WTC11 (cell line): ENCODE results near the gene PIGK. TPM values are rescaled to one million over a fixed set of nuclear protein-coding genes. Genes with fewer than 3 reads are reported as not detected.

Experiments used
- ATAC-seq: fragments of 200-7000 bp; cut with Tn5 transposase; 2 replicates; pipeline ENCODE4 v1.10.0; 2021; ENCODE audit warnings: mild to moderate bottlenecking, moderate library complexity
- CTCF ChIA-PET: fragments of 300-600 bp; sonication (Branson Sonifier 250); formaldehyde crosslinking; loops from one replicate; lab custom pipeline; 2021; ENCODE audit warnings: antibody characterized with exemption; lab: Charles Lee
- POLR2A ChIA-PET: fragments of 350-600 bp; sonication (Branson Sonifier 250); formaldehyde crosslinking; loops from one replicate; lab custom pipeline; 2021; ENCODE audit warnings: antibody characterized with exemption; lab: Charles Lee
- DNase-seq: peaks from one replicate; pipeline ENCODE4 v3.0.0; 2021; ENCODE audit warnings: low spot score
- H3K27ac Mint-ChIP-seq: 2 replicates; pipeline ENCODE4 v1.8.0; 2021; ENCODE audit warnings: mixed read lengths
- H3K27me3 Mint-ChIP-seq: 2 replicates; pipeline ENCODE4 v1.8.0; 2021; ENCODE audit warnings: low read depth, mild to moderate bottlenecking, moderate library complexity, mixed read lengths
- H3K36me3 Mint-ChIP-seq: 2 replicates; pipeline ENCODE4 v1.8.0; 2021; ENCODE audit warnings: mixed read lengths
- H3K4me1 Mint-ChIP-seq: 2 replicates; pipeline ENCODE4 v1.8.0; 2022; ENCODE audit warnings: mixed read lengths
- H3K4me3 Mint-ChIP-seq: 2 replicates; pipeline ENCODE4 v1.8.0; 2021; ENCODE audit warnings: mild to moderate bottlenecking, moderate library complexity, mixed read lengths
- H3K9me3 Mint-ChIP-seq: 2 replicates; pipeline ENCODE4 v1.8.0; 2021; ENCODE audit warnings: mixed read lengths
- ATF1 ChIP-seq: sonication (generic); formaldehyde crosslinking; IDR thresholded peaks from 2 replicates; pipeline ENCODE4 v1.8.1; 2023; ENCODE audit warnings: mild to moderate bottlenecking, moderate library complexity, missing genetic modification reagents
- ATF2 ChIP-seq: sonication (generic); formaldehyde crosslinking; IDR thresholded peaks from 2 replicates; pipeline ENCODE4 v1.8.1; 2022; ENCODE audit warnings: low read depth, missing genetic modification reagents, borderline replicate concordance
- CBFB ChIP-seq: sonication (generic); formaldehyde crosslinking; IDR thresholded peaks from 2 replicates; pipeline ENCODE4 v1.8.1; 2022; ENCODE audit warnings: mild to moderate bottlenecking, low read depth, missing genetic modification reagents
- CREB1 ChIP-seq: sonication (generic); formaldehyde crosslinking; IDR thresholded peaks from 2 replicates; pipeline ENCODE4 v1.8.0; 2023; ENCODE audit warnings: mild to moderate bottlenecking, missing genetic modification reagents
- E2F1 ChIP-seq: sonication (generic); formaldehyde crosslinking; IDR thresholded peaks from 2 replicates; pipeline ENCODE4 v1.8.0; 2022; ENCODE audit warnings: mild to moderate bottlenecking, missing genetic modification reagents
- EMX1 ChIP-seq: fragments of 250-450 bp; sonication (Bioruptor Pico); IDR thresholded peaks from 2 replicates; pipeline ENCODE4 v1.8.0; 2021; ENCODE audit warnings: mild to moderate bottlenecking
- ESRRA ChIP-seq: sonication (generic); formaldehyde crosslinking; IDR thresholded peaks from 2 replicates; pipeline ENCODE4 v1.8.1; 2022; ENCODE audit warnings: mild to moderate bottlenecking, missing genetic modification reagents, borderline replicate concordance
- ETV6 ChIP-seq: sonication (generic); formaldehyde crosslinking; IDR thresholded peaks from 2 replicates; pipeline ENCODE4 v1.8.1; 2022; ENCODE audit warnings: mild to moderate bottlenecking, missing genetic modification reagents
- FOXK1 ChIP-seq: sonication (generic); formaldehyde crosslinking; IDR thresholded peaks from 2 replicates; pipeline ENCODE4 v1.8.0; 2022; ENCODE audit warnings: mild to moderate bottlenecking, moderate library complexity, missing genetic modification reagents
- GTF2I ChIP-seq: fragments of 250-450 bp; sonication (Bioruptor Pico); conservative IDR thresholded peaks from 2 replicates; pipeline ENCODE4 v1.4.0; 2021; ENCODE audit warnings: mild to moderate bottlenecking
- HMGA2 ChIP-seq: fragments of 250-450 bp; sonication (Bioruptor Pico); IDR thresholded peaks from 2 replicates; pipeline ENCODE4 v1.4.0; 2021; ENCODE audit warnings: mild to moderate bottlenecking, moderate library complexity
- JAZF1 ChIP-seq: fragments of 250-450 bp; sonication (Bioruptor Pico); IDR thresholded peaks from 2 replicates; pipeline ENCODE4 v1.9.0; 2021; ENCODE audit warnings: moderate library complexity, mild to moderate bottlenecking, inconsistent platforms
- MLX ChIP-seq: sonication (generic); formaldehyde crosslinking; IDR thresholded peaks from 2 replicates; pipeline ENCODE4 v1.8.1; 2023; ENCODE audit warnings: mild to moderate bottlenecking, missing genetic modification reagents, moderate library complexity
- MXD4 ChIP-seq: fragments of 250-450 bp; sonication (Bioruptor Pico); IDR thresholded peaks from 2 replicates; pipeline ENCODE4 v1.8.0; 2021; ENCODE audit warnings: mild to moderate bottlenecking, moderate library complexity, borderline replicate concordance
- NFYB ChIP-seq: sonication (generic); formaldehyde crosslinking; conservative IDR thresholded peaks from 2 replicates; pipeline ENCODE4 v1.8.0; 2022; ENCODE audit warnings: low read depth, missing genetic modification reagents
- NR1H2 ChIP-seq: sonication (generic); formaldehyde crosslinking; IDR thresholded peaks from 2 replicates; pipeline ENCODE4 v1.9.0; 2021; ENCODE audit warnings: mild to moderate bottlenecking, moderate library complexity, missing genetic modification reagents
- NR3C1 ChIP-seq: sonication (generic); formaldehyde crosslinking; conservative IDR thresholded peaks from 2 replicates; pipeline ENCODE4 v1.8.1; 2023; ENCODE audit warnings: low read depth, mild to moderate bottlenecking, missing genetic modification reagents
- PRRX2 ChIP-seq: fragments of 250-450 bp; sonication (Bioruptor Pico); IDR thresholded peaks from 2 replicates; pipeline ENCODE4 v1.8.0; 2021; ENCODE audit warnings: mild to moderate bottlenecking
- SMAD4 ChIP-seq: sonication (generic); formaldehyde crosslinking; IDR thresholded peaks from 2 replicates; pipeline ENCODE4 v1.8.0; 2022; ENCODE audit warnings: mild to moderate bottlenecking, missing genetic modification reagents
- SP1 ChIP-seq: sonication (generic); formaldehyde crosslinking; conservative IDR thresholded peaks from 2 replicates; pipeline ENCODE4 v1.8.1; 2022; ENCODE audit warnings: missing genetic modification reagents
- TEAD1 ChIP-seq: sonication (generic); formaldehyde crosslinking; IDR thresholded peaks from 2 replicates; pipeline ENCODE4 v1.8.0; 2022; ENCODE audit warnings: mild to moderate bottlenecking, missing genetic modification reagents
- ZBTB21 ChIP-seq: sonication (generic); formaldehyde crosslinking; IDR thresholded peaks from 2 replicates; pipeline ENCODE4 v1.8.1; 2023; ENCODE audit warnings: mild to moderate bottlenecking, missing genetic modification reagents, borderline replicate concordance
- ZMAT4 ChIP-seq: fragments of 250-450 bp; sonication (Bioruptor Pico); IDR thresholded peaks from 2 replicates; pipeline ENCODE4 v1.9.0; 2021; ENCODE audit warnings: mild to moderate bottlenecking
- ZNF121 ChIP-seq: sonication (generic); formaldehyde crosslinking; IDR thresholded peaks from 2 replicates; pipeline ENCODE4 v1.8.0; 2023; ENCODE audit warnings: missing genetic modification reagents
- ZNF138 ChIP-seq: sonication (generic); formaldehyde crosslinking; conservative IDR thresholded peaks from 2 replicates; pipeline ENCODE4 v1.8.1; 2022; ENCODE audit warnings: mild to moderate bottlenecking, moderate library complexity, missing genetic modification reagents
- ZNF219 ChIP-seq: sonication (generic); formaldehyde crosslinking; IDR thresholded peaks from 2 replicates; pipeline ENCODE4 v1.8.0; 2023; ENCODE audit warnings: missing genetic modification reagents, mild to moderate bottlenecking, borderline replicate concordance
- ZNF263 ChIP-seq: sonication (generic); formaldehyde crosslinking; IDR thresholded peaks from 2 replicates; pipeline ENCODE4 v1.8.1; 2022; ENCODE audit warnings: low read depth, mild to moderate bottlenecking, moderate library complexity, missing genetic modification reagents
- ZNF396 ChIP-seq: fragments of 250-450 bp; sonication (Bioruptor Pico); IDR thresholded peaks from 2 replicates; pipeline ENCODE4 v1.8.0; 2021; ENCODE audit warnings: mild to moderate bottlenecking, moderate library complexity, borderline replicate concordance
- ZNF416 ChIP-seq: fragments of 250-450 bp; sonication (Bioruptor Pico); IDR thresholded peaks from 2 replicates; pipeline ENCODE4 v1.9.0; 2021; ENCODE audit warnings: mild to moderate bottlenecking, inconsistent platforms
- ZNF423 ChIP-seq: fragments of 250-450 bp; sonication (Bioruptor Pico); IDR thresholded peaks from 2 replicates; pipeline ENCODE4 v2.1.2; 2022; ENCODE audit warnings: mild to moderate bottlenecking, moderate library complexity
- ZNF512 ChIP-seq: sonication (generic); formaldehyde crosslinking; IDR thresholded peaks from 2 replicates; pipeline ENCODE4 v1.8.1; 2022; ENCODE audit warnings: missing genetic modification reagents, borderline replicate concordance
- total RNA-seq: library from RNA; stranded (reverse); gene quantifications from 3 replicates; pipeline ENCODE4 v1.2.3, GENCODE V29; 2021

PIGK gene
- total RNA-seq, 1 experiment from 2014 or later = 20.5 TPM

GRCh38 chr1:77085109-77085508 is 134.1 kb downstream of the PIGK start (continued):
- TF ChIP-seq FOXK1 = no peak
- TF ChIP-seq ATF2 (CRISPR knock-in tag) = no peak
- no peak for TF ChIP-seq ETV6 (CRISPR knock-in tag)

- H3K4me1 Mint-ChIP-seq = peaks cover 49% of the 10 kb centered on the region
- ATAC-seq (no peak; the same call in 1 of the 2 replicates), DNase-seq (no peak)
- POLR2A ChIA-PET = no interaction called here
- TF ChIP-seq SP1 (CRISPR knock-in tag) (no peak), CREB1 (CRISPR knock-in tag) (no peak), ZNF263 (CRISPR knock-in tag) (no peak), JAZF1 (no peak), ZNF138 (CRISPR knock-in tag) (no peak), HMGA2 (CRISPR knock-in tag) (no peak), SMAD4 (no peak), ESRRA (CRISPR knock-in tag) (no peak), E2F1 (CRISPR knock-in tag) (no peak), GTF2I (no peak), ZNF396 (no peak), PRRX2 (CRISPR knock-in tag) (no peak), ATF1 (CRISPR knock-in tag) (no peak), CBFB (CRISPR knock-in tag) (no peak), ZNF219 (CRISPR knock-in tag) (no peak), ZNF416 (no peak), ZMAT4 (CRISPR knock-in tag) (no peak), ZBTB21 (no peak)
- H3K36me3 Mint-ChIP-seq = 0 out of 2 replicates have a peak, but pooled peaks cover 4% of the 10 kb centered on the region
- no peak overlapping the region for H3K4me3 Mint-ChIP-seq
- CTCF ChIA-PET = interaction anchor here (1.0 kb wide), 1 partner anchor 11 kb away, joined by 4 read pairs; no protein-coding TSS in a partner anchor
- H3K27me3 Mint-ChIP-seq = no peaks in the 10 kb centered on the region
- H3K9me3 Mint-ChIP-seq = peaks cover 5% of the 10 kb centered on the region
- H3K27ac Mint-ChIP-seq = no peak overlapping the region
These were observed 134.8 kb downstream of the PIGK start for GRCh38 chr1:77084457-77084856.

- no peak for TF ChIP-seq NR1H2 (CRISPR knock-in tag)
- no peak for TF ChIP-seq MXD4 (CRISPR knock-in tag)
- TF ChIP-seq ZNF423 = no peak
- TF ChIP-seq ATF2 (CRISPR knock-in tag) = no peak
- TF ChIP-seq HMGA2 (CRISPR knock-in tag) = no peak
- no peak for TF ChIP-seq ZNF396
- TF ChIP-seq NFYB (CRISPR knock-in tag) = no peak
- TF ChIP-seq ZNF512 = no peak
- TF ChIP-seq ESRRA (CRISPR knock-in tag) = no peak
- no peak for TF ChIP-seq NR3C1 (CRISPR knock-in tag)
- no peak for TF ChIP-seq ZNF121 (CRISPR knock-in tag)
- no peak for TF ChIP-seq ZNF263 (CRISPR knock-in tag)
- TF ChIP-seq GTF2I = no peak
- TF ChIP-seq TEAD1 = no peak
- TF ChIP-seq MLX (CRISPR knock-in tag) = no peak
- TF ChIP-seq EMX1 (CRISPR knock-in tag) = no peak
- POLR2A ChIA-PET = no interaction called here
- CTCF ChIA-PET = interaction anchor here (1.3 kb wide), 1 partner anchor 14 kb away, joined by 7 read pairs; no protein-coding TSS in a partner anchor
These were observed 137.4 kb downstream of the PIGK start for GRCh38 chr1:77081834-77082233.

More at GRCh38 chr1:77081834-77082233, 137.4 kb downstream of the PIGK start:
- Mint-ChIP-seq H3K9me3 (peaks cover 5% of the 10 kb centered on the region), H3K4me3 (no peak overlapping the region), H3K27ac (peak overlapping the region; percentile 83; the same call in 1 of the 2 replicates), H3K36me3 (0 out of 2 replicates have a peak, but pooled peaks cover 4% of the 10 kb centered on the region), H3K27me3 (no peaks in the 10 kb centered on the region), H3K4me1 (peaks cover 49% of the 10 kb centered on the region)
- ATAC-seq = peak; percentile 77
- no peak for DNase-seq
